Measurements from ENCODE around the gene SLC7A10. TPM values are rescaled to one million over a fixed set of nuclear protein-coding genes. Genes with fewer than 3 reads are reported as not detected.
A peak's percentile ranks its signal among the peaks of the same experiment; 100 is the strongest.

Gene SLC7A10
- total RNA-seq, 1 donor from 2014 or later = 1.4 TPM

GRCh38 chr19:33175156-33175782 lies 50.4 kb downstream of the SLC7A10 start:
- Mint-ChIP-seq H3K4me1 (peaks cover 45% of the 10 kb centered on the region), H3K4me3 (peak overlapping the region; percentile 97), H3K27ac (ENCODE audit: unreplicated experiment) (no peak overlapping the region), H3K36me3 (ENCODE audit: low read depth) (peaks cover 6% of the 10 kb centered on the region), H3K9me3 (peaks cover 4% of the 10 kb centered on the region), H3K27me3 (ENCODE audit: low read depth) (peaks cover 14% of the 10 kb centered on the region)
- no peak for TF ChIP-seq CTCF (conservative IDR thresholded peaks at IDR 0.05)
- no peak for DNase-seq (ENCODE audit: low read depth, low spot score)

GRCh38 chr19:33174186-33174585 lies 51.5 kb downstream of the SLC7A10 start:
- H3K4me1 Mint-ChIP-seq = peaks cover 42% of the 10 kb centered on the region
- no peak overlapping the region for H3K27ac Mint-ChIP-seq (ENCODE audit: unreplicated experiment)
- no peak for TF ChIP-seq CTCF (conservative IDR thresholded peaks at IDR 0.05)
- no peak for DNase-seq (ENCODE audit: low read depth, low spot score)
- peaks cover 5% of the 10 kb centered on the region for H3K9me3 Mint-ChIP-seq
- H3K4me3 Mint-ChIP-seq = peak overlapping the region; percentile 23
- peaks cover 8% of the 10 kb centered on the region for H3K36me3 Mint-ChIP-seq (ENCODE audit: low read depth)
- peaks cover 11% of the 10 kb centered on the region for H3K27me3 Mint-ChIP-seq (ENCODE audit: low read depth)

GRCh38 chr19:33171916-33172359 lies 53.7 kb downstream of the SLC7A10 start:
- H3K4me1 Mint-ChIP-seq = peaks cover 30% of the 10 kb centered on the region
- TF ChIP-seq CTCF (conservative IDR thresholded peaks at IDR 0.05) = no peak
- DNase-seq (ENCODE audit: low read depth, low spot score) = no peak
- peaks cover 6% of the 10 kb centered on the region for H3K27me3 Mint-ChIP-seq (ENCODE audit: low read depth)
- H3K4me3 Mint-ChIP-seq = no peak overlapping the region
- H3K27ac Mint-ChIP-seq (ENCODE audit: unreplicated experiment) = no peak overlapping the region
- peaks cover 14% of the 10 kb centered on the region for H3K9me3 Mint-ChIP-seq
- peaks cover 19% of the 10 kb centered on the region for H3K36me3 Mint-ChIP-seq (ENCODE audit: low read depth)

- H3K9me3 Mint-ChIP-seq = peaks cover 11% of the 10 kb centered on the region
- no peak for TF ChIP-seq CTCF (conservative IDR thresholded peaks at IDR 0.05)
- H3K4me3 Mint-ChIP-seq = no peak overlapping the region
- peaks cover 3% of the 10 kb centered on the region for H3K27me3 Mint-ChIP-seq (ENCODE audit: low read depth)
- peaks cover 26% of the 10 kb centered on the region for H3K4me1 Mint-ChIP-seq
- peaks cover 16% of the 10 kb centered on the region for H3K36me3 Mint-ChIP-seq (ENCODE audit: low read depth)
- no peak overlapping the region for H3K27ac Mint-ChIP-seq (ENCODE audit: unreplicated experiment)
- DNase-seq (ENCODE audit: low read depth, low spot score) = no peak
These were observed 54.3 kb downstream of the SLC7A10 start for GRCh38 chr19:33171222-33171795.

- Mint-ChIP-seq H3K36me3 (ENCODE audit: low read depth) (peaks cover 16% of the 10 kb centered on the region), H3K27me3 (ENCODE audit: low read depth) (no peaks in the 10 kb centered on the region), H3K27ac (ENCODE audit: unreplicated experiment) (no peak overlapping the region), H3K4me1 (peaks cover 14% of the 10 kb centered on the region), H3K4me3 (no peak overlapping the region), H3K9me3 (peaks cover 11% of the 10 kb centered on the region)
- no peak for TF ChIP-seq CTCF (conservative IDR thresholded peaks at IDR 0.05)
- DNase-seq (ENCODE audit: low read depth, low spot score) = no peak
These were observed 57.1 kb downstream of the SLC7A10 start for GRCh38 chr19:33168528-33168927.

Measured in neural crest cell (in vitro differentiated cells).